Amniotic stem cell (primary cell): ENCODE results near the gene ATE1.
"Not testable (repeated sequence)": the region's sequence is repeated elsewhere in the genome, so short reads cannot be mapped to it uniquely, and the experiment has no call there.

ENCODE experiments used
- DNase-seq: peaks from one replicate; lab custom pipeline; 2025; lab: John Stamatoyannopoulos, UW

The ATE1 gene

GRCh38 chr10:121736315-121737130 is 191.3 kb downstream of the ATE1 start:
- no peak for DNase-seq

GRCh38 chr10:121735263-121735662 is 192.6 kb downstream of the ATE1 start:
- DNase-seq: no peak

DNA sequence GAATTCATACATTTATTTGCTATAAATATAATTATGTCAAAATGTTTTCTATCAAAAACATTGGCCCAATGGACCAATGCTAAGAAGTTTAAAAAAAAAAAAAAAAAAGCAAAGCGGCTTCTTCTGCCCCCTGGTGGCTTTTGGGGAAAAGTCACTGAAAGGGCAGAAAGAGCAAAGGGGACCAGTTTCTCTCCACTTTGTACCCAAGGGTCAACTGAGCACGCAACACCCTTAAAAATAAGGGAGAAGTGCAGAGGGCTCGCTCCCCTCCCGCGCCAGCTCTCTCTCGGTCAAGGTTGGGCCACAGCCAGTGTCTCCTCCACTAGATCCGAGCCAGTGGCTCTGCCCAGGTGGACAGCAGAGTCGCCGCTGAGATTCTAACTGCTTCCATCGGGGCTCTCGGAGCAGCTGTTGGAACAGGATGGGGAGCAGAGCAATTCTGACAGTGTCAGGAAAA is 193.2 kb downstream of the ATE1 start:
- no peak for DNase-seq

DNA sequence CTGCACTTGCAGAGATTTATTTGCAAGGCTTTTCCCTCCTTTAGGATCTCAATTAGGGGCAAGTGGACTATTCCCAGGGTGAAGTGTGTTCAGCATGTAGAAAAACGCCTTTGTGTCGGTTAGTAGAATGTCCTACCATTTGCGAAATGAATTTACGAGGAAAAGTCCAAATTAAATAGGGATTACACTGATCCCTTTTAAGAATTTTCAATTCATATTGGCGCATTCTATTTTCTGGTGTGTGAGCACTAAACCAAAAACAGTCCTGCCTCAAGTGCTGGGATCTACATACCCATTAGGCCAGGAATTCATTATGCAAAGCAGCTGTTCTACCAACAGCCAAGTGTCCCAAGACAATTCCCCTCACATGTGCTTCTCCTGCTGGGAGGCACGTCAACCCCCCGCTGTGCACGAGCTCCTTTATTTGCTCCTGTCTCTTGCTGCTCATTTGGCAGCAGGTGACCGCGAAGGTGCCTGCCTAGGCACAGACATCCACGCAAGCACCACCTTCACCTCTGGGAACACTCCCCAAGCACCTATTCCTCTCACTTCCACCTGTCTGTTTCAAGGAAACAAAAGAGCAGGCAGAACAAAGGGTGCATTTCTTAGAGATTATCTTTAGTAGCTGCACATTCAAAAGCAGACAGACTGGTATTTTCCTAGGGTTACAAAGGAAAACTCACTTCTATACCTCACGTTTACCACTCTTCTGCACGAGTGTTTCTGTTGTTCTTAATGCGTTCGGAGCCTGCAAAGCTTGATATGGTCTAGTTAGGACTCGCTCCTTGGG is 195.0 kb downstream of the ATE1 start:
- DNase-seq: no peak

DNA sequence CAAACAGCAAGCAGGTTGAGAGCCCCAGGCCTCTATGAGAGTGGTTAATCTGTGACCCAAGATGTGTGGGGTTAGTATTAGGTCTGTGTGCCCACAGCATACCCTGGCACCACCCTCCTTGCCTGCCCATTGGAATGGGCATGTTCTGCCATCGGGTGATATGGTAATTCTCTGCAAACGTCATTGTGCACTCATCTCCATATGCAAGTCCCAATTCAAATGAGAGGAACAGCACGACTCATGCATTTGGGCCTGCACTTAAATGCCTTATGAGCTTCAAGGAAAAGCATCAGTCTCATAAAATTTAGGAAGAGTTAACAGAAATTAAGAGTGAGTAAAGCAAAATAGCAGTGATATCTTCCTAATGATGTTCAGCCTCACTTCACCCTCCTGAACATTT is 195.7 kb downstream of the ATE1 start:
- DNase-seq: no peak

DNA sequence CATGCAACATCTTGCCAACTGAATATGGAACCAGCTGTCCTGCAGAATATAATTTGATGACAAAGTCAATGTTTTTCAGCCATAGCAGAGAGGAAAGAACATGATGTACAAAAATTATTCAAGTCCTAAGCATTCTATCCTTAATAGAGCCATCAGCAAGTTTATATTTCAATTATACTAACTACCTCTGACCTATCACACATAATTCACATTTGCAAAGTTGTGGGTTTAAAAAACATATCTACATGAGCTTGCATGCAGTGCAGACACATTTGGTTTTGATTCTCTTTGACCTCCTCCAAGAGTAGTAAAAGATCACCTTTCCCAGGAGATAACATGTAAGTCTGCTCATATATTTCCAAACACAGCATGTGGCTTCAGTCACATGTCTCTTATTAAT is 203.5 kb downstream of the ATE1 start:
- DNase-seq: no peak

DNA sequence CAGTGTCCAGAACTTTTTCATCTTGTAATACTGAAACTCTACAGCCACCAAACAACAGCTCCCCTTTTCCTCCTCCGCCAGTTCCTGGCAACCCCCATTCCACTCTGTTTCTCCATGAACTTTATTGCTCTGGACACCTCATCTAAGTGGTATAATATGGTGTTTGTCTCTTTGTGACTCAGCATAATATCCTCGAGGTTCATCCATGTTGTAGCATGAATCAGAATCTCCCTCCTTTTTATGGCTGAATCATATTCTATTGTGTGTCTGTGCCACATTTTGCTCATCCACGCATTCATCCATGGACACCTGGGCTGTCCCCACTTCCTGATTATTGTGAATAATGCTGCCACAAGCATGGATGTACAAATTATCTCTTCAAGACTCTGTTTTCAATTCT is 205.2 kb downstream of the ATE1 start:
- no peak for DNase-seq

DNA sequence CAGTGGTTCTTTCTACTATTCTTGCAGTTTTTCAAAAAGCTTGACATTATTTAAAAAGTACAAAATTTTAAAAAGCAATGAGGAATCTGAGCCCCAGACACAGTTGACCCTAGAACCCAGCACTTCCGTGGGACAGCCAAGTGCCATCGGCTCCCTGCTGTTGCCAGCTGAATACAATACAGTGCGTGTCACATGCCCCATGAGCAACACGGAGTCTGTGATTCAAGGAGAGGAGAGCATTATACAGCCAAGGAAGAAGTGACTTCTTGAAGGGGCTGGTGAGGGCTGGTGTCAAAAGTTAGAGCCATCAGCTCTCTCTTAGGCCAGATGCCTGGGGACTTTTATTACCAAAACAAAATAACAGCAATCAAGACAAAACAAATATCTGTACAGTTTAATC is 206.6 kb downstream of the ATE1 start:
- DNase-seq: no peak

DNA sequence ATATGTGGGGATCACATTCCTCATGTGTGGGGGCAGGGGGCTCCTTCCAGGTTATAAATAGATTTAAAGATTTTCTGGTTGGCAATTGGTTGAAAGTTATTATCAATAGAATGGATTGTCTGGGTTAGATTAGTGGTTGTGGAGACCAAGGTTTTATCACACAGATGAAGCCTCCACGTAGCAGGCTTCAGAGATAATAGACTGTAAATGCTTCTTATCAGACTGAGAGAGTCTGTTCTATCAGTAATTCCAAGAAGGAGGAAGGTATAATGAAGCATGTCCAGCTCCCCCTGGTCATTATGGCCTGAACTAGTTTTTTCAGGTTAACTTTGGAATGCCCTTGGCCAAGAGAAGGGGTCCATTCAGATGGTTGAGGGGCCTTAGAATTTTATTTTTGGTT is 211.9 kb downstream of the ATE1 start:
- DNase-seq: no peak

DNA sequence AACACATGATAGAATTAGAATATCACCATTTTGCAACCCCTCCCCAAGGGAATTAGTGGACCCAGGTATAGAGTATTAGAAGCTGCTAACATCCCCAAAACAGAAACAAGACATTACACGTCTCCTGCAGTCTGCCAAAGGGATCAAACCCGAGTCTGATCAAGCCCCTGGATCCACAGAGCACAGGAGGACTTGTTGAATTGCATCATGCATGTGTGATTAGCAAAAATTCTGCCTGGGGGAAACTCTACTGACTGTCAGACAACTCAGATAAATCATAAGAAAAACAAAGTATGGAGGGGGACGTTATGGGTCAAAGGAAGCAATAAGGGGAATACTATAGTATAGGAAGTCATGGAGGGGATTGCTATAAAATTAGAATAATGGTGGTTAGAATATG is 212.8 kb downstream of the ATE1 start:
- no peak for DNase-seq

- DNase-seq: no peak
These were observed 214.3 kb downstream of the ATE1 start for GRCh38 chr10:121713486-121713885.

DNA sequence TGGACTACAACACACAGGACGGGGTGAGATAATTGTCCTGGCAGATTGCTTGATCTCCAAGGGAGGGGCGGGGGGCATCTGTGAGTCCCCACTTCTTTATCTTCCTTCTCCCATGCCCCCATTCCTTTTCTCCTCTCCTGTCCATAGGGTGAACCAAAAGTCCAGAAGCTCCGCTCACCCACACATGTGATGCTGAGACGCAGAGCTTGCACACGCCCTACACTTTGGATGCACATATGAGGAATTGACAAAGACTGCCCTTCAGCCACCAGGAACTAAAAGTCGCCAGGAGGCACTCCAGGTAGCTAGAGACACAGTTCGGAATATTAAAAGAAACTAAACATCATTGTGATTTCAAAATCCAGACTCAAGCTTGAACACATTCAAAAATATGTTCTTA is 216.9 kb downstream of the ATE1 start:
- no peak for DNase-seq

GRCh38 chr10:121710207-121710606 is 217.6 kb downstream of the ATE1 start:
- DNase-seq: no peak

- no peak for DNase-seq
These were observed 218.2 kb downstream of the ATE1 start for GRCh38 chr10:121709675-121710073.

GRCh38 chr10:121708728-121709674 is 218.8 kb downstream of the ATE1 start:
- DNase-seq: no peak

- DNase-seq: no peak
These were observed 225.2 kb downstream of the ATE1 start for GRCh38 chr10:121702351-121703320.

DNA sequence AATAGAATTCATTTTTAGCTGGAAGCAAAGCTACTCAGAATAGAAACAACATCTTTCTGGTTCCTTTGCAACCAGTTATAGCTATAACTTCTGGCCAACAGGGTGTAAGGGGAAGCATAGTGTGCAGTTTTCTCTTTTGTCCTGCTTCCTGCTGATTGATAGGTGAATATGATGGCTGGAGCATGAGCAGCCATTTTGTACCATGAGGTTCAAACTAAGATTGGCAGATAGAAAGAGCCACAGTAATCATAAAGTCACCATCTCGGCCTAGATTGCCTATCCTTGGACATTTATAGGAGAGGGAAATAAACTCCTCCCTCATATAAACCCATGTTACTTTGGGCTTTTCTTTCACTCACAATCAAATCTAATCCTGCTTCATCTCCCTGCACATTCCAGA is 227.4 kb downstream of the ATE1 start:
- DNase-seq: no peak

DNA sequence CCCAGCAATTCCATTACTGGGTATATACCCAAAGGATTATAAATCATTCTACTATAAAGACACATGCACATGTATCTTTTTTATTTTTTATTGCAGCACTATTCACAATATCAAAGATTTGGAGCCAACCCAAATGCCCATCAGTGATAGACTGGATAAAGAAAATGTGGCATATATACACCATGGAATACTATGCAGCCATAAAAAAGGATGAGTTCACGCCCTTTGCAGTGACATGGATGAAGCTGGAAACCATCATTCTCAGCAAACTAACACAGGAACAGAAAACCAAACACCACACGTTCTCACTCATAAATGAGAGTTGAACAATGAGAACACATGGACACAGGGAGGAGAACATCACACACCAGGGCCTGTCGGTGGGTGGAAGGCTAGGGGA is 228.1 kb downstream of the ATE1 start:
- DNase-seq: not testable (repeated sequence)

DNA sequence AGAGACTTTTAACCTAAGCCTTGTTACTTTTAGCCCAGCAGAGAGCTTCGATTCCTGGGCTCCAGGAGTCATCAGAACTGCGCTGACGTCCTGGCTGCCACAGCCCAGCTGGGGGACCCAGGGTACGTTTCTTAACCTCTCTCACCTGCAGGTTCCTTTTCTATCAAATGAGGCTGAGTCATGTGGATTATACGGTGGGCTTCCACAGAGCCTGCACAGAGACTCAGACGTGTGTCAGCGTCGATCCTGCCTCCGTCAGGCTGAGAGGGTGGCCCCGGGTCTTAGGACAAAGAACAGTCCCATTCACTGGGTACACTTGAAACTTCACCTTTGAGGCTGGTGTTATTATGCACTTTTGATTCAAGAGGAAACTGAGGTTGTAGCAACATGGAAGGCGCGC is 228.9 kb downstream of the ATE1 start:
- no peak for DNase-seq

GRCh38 chr10:121698336-121698735 is 229.5 kb downstream of the ATE1 start:
- DNase-seq: no peak

DNA sequence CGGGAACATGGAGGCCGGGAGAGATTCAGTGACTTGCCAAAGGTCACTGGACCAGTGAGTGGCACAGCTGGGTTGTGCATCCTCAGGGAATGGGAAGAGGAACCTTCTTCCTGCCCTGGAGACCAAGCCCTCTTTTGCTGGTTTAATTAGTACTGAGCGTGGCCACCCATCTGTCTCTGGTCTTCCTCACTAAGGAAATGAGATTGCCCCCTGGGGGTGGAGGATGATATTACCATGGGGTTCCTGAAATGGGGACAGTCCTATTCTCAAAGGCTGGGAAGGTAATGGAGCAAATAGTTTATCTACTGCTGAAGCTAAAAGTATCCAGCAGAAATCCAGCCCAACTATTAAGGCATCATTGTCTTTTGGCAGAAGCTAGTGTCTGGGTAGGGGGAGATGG is 231.0 kb downstream of the ATE1 start:
- no peak for DNase-seq
